T-helper 1 cell (primary cell): Measurements from ENCODE around the gene TMPRSS3.

ENCODE experiments used
- DNase-seq, 5 donors: peaks; one replicate each; pipeline ENCODE4 v3.0.0-alpha.2; 2012 to 2020

The TMPRSS3 gene

GRCh38 chr21:42349420-42350317 lies 46.2 kb downstream of the TMPRSS3 start:
- DNase-seq, result no peak

- DNase-seq, result no peak
Observed at GRCh38 chr21:42348762-42349161, 47.1 kb downstream of the TMPRSS3 start.

- no peak for DNase-seq
Observed at GRCh38 chr21:42347601-42348327, 48.1 kb downstream of the TMPRSS3 start.

- no peak for DNase-seq
Observed at GRCh38 chr21:42346866-42347600, 48.8 kb downstream of the TMPRSS3 start.

- no peak for DNase-seq
Observed at GRCh38 chr21:42346441-42346840, 49.4 kb downstream of the TMPRSS3 start.

GRCh38 chr21:42344631-42345030 lies 51.2 kb downstream of the TMPRSS3 start:
- DNase-seq, result no peak

GRCh38 chr21:42343963-42344510 lies 51.8 kb downstream of the TMPRSS3 start:
- no peak for DNase-seq

- no peak for DNase-seq
Observed at GRCh38 chr21:42343556-42343955, 52.3 kb downstream of the TMPRSS3 start.

- no peak for DNase-seq
Observed at GRCh38 chr21:42343101-42343500, 52.8 kb downstream of the TMPRSS3 start.

GRCh38 chr21:42341776-42342542 lies 53.9 kb downstream of the TMPRSS3 start:
- no peak for DNase-seq

- no peak for DNase-seq
Observed at GRCh38 chr21:42340187-42341050, 55.4 kb downstream of the TMPRSS3 start.

- peak in 1 of 5 donors; percentile 38 for DNase-seq
Observed at GRCh38 chr21:42338729-42339715, 56.8 kb downstream of the TMPRSS3 start.

- DNase-seq, result peak; percentile 57 to 81 (median 71)
Observed at GRCh38 chr21:42337830-42338728, 57.8 kb downstream of the TMPRSS3 start.

- DNase-seq, result no peak
Observed at GRCh38 chr21:42337276-42337675, 58.6 kb downstream of the TMPRSS3 start.

- no peak for DNase-seq
Observed at GRCh38 chr21:42336054-42336453, 59.8 kb downstream of the TMPRSS3 start.

- DNase-seq, result no peak
Observed at GRCh38 chr21:42332557-42333317, 63.1 kb downstream of the TMPRSS3 start.

- no peak for DNase-seq
Observed at GRCh38 chr21:42331660-42332059, 64.2 kb downstream of the TMPRSS3 start.
